GM13977 (cell line): ENCODE data around the gene ZDHHC9.
"Not testable (repeated sequence)": the region's sequence is repeated elsewhere in the genome, so short reads cannot be mapped to it uniquely, and the experiment has no call there.

ENCODE experiments used
- DNase-seq: peaks from one replicate; pipeline ENCODE4 v3.0.0; 2012; ENCODE audit warnings: low spot score
- in situ Hi-C: fragments of 300-500 bp; cut with MboI; formaldehyde crosslinking; loops from one replicate; pipeline ENCODE4 v1.12.0; 2022; ENCODE audit warnings: low sequenced_read_pairs, low pct_unique_long_range_greater_than_20kb, mixed read lengths, inconsistent platforms; ENCODE audit not compliant: unreplicated experiment
- TF ChIP-seq, protein P1 (sequence below): IDR thresholded peaks from 2 replicates; pipeline ENCODE4 v1.5.1; 2012; ENCODE audit warnings: mild to moderate bottlenecking, control low read depth; ENCODE audit not compliant: insufficient read depth; ENCODE audit errors: extremely low read depth, missing control alignments

ZDHHC9 gene

DNA sequence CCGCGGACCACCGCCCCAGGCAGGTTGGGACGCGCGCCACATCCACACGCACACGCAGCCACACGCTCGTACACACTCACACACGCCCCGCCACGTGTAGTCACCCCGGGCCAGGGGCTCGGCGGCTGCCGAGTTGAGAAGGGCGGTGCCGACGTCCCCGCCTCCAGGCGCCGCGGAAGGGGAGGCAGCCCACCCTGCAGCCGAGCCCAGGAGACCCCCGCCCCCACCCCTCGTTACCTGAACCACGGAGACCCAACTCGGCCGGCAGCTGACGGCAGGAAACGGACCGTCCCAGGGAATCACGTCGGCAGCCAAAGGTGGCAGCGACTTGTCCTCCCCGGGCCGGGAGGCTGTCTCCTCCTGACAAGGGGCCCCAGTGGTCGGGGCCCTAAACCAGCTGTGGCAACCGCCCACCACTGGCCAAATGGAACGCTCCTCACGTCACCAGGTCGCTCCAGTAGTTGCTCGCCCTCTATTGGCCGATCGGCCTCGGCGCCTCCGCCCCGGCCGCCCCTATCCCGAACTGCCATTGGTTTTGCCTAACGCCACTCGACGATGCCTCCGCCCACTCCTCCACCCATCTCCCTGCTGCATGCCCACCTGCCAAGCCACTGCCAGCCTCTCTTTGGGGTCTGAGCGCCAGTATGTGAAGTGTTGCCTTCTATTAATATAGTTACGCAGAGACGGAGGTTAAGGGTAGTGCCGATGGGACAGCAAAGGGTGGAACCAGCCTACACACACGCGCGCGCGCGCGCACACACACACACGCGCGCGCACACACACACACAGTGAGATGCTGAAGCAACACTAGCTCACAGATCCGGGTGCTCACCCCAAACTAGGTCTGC lies at the start of gene ZDHHC9:
TSS of gene ZDHHC9 (minus strand) at position 428 of the 848 bp plus-strand sequence. CDS start 1,941 bp downstream, outside the sequence.
- TF ChIP-seq, protein P1, sequence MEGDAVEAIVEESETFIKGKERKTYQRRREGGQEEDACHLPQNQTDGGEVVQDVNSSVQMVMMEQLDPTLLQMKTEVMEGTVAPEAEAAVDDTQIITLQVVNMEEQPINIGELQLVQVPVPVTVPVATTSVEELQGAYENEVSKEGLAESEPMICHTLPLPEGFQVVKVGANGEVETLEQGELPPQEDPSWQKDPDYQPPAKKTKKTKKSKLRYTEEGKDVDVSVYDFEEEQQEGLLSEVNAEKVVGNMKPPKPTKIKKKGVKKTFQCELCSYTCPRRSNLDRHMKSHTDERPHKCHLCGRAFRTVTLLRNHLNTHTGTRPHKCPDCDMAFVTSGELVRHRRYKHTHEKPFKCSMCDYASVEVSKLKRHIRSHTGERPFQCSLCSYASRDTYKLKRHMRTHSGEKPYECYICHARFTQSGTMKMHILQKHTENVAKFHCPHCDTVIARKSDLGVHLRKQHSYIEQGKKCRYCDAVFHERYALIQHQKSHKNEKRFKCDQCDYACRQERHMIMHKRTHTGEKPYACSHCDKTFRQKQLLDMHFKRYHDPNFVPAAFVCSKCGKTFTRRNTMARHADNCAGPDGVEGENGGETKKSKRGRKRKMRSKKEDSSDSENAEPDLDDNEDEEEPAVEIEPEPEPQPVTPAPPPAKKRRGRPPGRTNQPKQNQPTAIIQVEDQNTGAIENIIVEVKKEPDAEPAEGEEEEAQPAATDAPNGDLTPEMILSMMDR = no peak
- in situ Hi-C loops = no loop called here
- peak; percentile 90 for DNase-seq

DNA sequence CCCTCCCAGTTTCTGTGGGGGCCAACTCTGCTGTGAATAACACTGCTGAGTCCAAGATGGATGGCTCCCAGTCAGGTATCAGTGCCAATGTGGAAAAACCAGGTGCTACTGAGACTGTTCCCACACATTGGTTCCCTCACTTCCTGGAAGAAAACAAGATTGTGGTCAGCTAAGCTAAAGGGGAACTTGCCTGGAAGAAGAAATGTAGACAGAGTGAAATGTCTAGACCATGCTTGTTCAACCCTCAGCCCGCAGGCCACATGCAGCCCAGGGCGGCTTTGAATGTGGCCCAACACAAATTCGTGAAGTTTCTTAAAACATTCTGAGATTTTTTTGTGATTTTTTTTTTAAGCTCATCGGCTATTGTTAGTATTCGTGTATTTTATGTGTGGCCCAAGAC lies 33.7 kb upstream of the ZDHHC9 start:
- DNase-seq = no peak
- TF ChIP-seq, protein P1 = no peak
- in situ Hi-C loops = no loop called here

DNA sequence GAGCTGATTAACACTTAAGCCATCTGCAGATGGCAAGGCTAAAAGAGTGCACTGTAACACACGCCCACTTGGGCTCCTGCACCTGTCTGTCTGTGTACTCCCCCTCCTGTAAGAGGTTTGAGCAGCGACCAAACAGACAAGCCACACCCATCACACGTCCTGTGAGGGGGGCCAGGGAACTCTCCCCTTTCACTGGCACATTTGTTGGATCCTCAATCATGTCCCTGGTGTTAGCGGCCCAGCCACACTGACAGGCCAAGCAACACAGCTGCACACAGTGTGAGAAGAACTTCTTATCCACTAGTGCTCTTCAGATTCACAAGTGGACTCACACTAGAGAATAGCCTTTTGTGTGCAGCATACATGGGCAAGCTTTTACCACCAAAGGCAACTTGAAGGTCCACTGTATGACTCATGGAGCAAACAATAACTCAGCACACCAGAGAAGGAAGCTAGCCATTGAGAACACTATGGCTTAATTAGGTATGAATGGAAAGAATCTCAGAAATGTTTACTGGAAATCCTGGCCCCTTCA lies 33.2 kb upstream of the ZDHHC9 start:
- in situ Hi-C loops = no loop called here
- TF ChIP-seq, protein P1 = no peak
- DNase-seq = no peak

DNA sequence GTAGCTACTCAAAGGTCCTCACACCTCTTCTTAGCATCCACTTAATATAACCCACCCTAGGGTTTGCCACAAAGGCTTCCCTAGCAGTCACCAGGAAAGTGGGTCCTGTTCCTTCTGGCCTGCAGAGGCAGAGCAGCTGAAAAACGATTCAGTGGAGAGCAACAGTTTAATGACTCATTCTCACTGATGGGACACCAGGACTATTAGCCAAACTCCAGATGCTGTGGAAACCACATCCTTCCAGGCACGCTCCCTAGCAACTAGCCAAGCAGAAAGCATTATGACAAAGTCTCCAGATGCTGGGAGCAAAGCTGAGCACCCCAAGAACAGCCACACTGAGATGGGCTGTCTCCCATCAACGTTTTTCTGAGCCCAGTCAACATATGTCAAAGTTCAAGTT lies 32.0 kb upstream of the ZDHHC9 start:
- TF ChIP-seq, protein P1 = no peak
- in situ Hi-C loops = no loop called here
- DNase-seq = no peak

DNA sequence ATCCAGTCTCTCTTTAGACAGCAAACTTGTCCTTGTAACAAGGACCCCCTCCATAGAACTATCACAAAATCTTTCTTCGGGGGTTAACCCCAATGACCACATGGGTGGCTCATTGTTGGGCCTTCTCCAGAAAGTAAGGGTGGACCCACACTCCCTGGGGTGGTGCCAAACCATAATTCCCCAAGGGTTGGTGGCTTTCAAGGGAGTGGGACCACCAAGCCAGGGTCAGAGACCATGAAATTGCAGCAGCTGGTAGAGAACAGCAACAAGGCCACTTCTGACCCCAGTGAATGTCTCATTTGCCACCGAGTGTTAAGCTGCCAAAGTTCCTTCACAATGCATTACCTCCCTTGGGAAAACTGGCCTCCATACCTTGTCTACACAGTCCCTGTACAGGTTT lies 28.8 kb upstream of the ZDHHC9 start:
- no peak for DNase-seq
- in situ Hi-C loops = no loop called here
- TF ChIP-seq, protein P1 = no peak

DNA sequence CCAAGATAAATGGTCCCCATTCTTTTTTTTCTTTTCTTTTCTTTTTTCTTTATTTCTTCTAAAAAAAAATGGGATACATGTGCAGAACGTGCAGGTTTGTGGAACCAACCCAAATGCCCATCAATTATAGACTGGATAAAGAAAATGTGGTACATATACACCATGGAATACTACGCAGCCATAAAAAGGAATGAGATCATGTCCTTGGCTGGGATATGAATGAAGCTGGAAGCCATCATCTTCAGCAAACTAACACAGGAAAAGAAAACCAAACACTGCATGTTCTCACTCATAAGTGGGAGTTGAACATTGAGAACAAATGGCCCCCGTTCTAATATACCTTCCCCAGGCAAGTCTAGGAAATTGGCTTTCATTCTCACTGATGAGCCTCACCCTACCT lies 22.6 kb upstream of the ZDHHC9 start:
- DNase-seq, in situ Hi-C loops: not testable (repeated sequence)

DNA sequence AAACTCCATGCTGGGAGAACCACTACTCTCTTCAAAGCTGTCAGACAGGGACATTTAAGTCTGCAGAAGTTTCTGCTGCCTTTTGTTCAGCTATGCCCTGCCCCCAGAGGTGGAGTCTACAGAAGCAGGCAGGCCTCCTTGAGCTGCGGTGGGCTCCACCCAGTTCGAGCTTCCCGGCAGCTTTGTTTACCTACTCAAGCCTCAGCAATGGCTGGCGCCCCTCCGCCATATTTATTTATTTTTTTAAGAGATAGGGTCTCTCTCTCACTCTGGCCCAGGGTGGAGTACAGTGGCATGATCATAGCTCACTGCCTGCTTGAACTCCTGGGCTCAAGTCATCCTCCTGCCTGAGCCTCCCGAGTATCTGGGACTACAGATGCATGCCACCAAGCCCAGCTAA lies 15.4 kb upstream of the ZDHHC9 start:
- DNase-seq, in situ Hi-C loops: not testable (repeated sequence)

DNA sequence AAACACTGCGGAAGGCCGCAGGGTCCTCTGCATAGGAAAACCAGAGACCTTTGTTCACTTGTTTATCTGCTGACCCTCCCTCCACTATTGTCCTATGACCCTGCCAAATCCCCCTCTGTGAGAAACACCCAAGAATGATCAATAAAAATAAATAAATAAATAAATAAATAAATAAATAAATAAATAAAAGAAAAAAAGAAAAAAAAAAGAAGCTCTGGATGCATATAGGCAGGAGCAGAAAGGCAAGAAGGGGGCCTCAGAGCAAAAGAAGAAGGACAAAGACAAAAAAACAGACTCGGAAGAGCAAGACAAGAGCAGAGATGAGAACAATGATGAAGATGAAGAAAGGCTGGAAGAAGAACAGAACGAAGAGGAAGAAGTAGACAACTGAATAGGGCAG lies 8.1 kb upstream of the ZDHHC9 start:
- DNase-seq, in situ Hi-C loops: not testable (repeated sequence)
